ENCODE results near the gene MYZAP.

MYZAP gene

DNA sequence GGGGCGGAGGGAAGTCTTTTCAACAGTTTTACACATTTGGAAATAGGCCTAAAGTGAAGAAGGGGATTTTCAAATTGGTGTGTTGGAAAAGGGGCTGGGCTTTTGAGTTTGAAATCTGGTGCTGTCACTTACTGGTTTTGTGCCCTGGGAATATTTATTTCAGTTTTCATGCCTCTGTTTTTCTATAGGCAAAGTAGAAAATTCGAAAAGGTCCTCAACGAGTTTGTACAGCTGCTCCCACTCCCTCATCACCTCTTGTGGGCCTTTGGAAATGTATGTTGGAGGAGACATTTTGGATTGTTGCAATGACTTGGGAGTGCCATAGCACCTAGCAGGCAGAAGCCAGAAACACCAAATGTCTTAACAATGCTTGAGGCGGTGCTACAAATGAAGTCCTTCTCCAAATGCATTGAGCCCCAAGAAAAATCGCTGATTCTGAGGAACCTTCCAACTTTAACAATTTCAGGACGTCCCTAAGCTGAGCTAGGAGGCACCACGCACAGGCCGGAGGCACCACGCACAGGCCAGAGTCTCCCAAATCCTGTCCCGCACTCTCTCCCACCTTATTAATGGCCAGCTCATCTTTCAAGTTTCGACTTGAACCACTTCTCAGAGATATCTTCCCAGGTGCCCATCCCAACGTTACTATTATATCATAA lies 114.2 kb downstream of the MYZAP start:
- DNase-seq, result no peak

DNA sequence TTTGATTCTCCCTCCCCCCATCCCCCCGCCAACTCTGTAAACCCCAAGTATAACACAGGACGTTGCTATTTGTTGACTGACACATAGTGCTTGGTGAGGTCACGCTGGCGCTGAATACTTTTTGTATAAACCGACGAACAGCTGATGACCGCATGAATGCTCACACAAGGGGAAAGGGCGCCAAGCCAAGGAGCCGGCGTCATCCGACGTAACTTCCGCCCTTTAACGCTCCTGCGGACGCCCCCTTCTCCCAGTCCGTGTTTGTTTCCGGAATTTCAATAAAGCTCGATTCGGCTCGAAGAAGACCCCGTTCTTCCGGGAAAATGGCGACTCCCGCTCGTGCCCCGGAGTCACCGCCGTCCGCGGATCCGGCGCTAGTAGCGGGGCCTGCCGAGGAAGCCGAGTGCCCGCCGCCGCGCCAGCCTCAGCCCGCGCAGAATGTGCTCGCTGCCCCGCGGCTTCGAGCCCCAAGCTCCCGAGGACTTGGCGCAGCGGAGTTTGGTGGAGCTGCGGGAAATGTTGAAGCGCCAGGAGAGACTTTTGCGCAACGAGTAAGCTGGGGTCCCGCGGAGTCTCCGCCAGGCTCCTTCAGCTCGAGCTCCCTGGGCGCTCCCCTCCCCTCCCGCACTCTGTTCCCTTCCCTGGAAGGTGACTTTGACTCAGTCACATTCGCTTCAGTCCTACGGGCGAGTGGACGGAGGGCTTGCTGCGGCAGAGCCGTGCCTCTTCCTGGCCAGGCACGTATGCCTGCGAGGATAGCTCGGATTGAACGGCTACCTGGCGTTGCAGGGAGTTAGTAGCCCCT lies 114.9 kb downstream of the MYZAP start, which contains the start of gene POLR2M:
Gene POLR2M (plus strand): TSS at position 310 of the 805 bp plus-strand sequence. CDS start 129 bp downstream, at position 439.
- DNase-seq, result peak; percentile 91

DNA sequence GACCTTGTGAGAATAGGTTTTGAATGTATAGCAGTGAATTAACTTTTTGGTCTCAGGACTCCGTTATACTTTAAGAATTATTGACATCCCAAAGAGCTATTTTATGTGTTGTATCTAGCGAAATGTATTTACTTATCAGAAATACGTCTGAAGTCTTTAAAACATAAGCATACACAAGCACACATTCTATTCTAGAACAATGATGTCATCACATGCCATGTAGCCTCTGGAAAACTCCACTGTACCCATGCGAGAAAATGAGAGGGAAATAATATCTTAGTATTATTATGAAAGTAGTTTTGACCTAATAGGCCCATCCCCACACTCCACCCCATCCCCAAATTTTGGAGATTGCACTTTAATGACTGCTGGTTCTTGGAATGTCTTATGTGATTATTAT lies 116.3 kb downstream of the MYZAP start:
- no peak for DNase-seq

- DNase-seq, result no peak
These were observed 126.6 kb downstream of the MYZAP start for GRCh38 chr15:57718309-57718708.

- no peak for DNase-seq
These were observed 129.2 kb downstream of the MYZAP start for GRCh38 chr15:57720867-57721266.

DNA sequence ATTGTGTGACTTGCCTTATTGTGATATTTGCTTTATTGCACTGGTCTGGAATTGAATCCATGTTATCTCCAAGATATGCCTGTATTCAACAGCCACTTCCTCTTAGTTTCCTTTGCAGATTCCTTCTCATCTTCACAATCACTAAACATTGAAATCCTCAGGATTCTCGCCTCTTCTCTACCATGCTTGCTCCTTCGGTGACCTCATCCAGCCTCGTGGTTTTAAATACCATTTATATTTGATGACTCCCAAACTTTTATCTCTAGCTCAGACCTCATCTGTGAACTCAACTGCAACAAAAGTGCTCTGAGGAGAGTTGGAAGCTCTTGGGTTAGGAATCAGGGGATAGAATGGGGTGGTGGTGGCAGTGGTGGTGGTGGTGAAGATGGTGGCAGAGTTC lies 134.7 kb downstream of the MYZAP start:
- DNase-seq, result no peak

DNA sequence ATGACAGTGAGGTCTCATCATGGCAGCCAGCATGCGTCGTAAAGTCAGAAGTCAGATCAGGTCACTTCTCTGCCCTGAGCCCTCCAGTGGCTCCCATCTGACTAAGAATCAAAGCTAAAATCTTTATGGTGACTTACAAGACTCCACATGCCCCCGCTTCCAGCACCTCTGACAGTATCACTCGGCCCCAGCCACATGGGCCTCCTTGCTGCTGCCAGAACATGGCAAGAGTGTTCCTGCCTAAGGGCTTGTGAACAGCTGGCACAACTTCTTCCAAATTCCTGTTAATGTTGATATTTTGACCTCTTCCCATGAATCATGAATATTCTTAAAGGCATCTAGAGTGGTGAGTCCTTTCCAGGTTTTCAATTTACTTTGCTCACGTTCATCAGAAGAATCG lies 135.3 kb downstream of the MYZAP start:
- DNase-seq, result no peak

DNA sequence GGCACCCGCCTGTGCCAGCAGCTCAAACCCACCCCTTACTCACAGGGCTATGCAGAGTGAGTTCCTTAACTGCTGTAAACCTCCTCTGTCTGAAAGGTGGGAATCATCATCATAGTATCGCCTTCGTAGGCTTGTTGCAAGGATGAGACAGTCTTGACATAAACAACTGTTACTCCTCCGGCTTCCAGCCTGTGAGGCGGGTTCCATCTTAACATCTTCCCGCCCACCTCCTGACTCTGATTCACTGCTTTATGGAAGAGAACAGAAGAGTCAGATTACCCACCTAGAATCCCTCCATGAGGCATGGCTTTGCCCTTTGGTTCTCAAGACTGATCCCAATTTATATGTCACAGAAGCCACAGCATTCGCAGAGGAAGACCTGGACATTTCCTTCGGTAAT lies 136.7 kb downstream of the MYZAP start:
- no peak for DNase-seq

- no peak for DNase-seq
These were observed 139.2 kb downstream of the MYZAP start for GRCh38 chr15:57730876-57731275.

DNA sequence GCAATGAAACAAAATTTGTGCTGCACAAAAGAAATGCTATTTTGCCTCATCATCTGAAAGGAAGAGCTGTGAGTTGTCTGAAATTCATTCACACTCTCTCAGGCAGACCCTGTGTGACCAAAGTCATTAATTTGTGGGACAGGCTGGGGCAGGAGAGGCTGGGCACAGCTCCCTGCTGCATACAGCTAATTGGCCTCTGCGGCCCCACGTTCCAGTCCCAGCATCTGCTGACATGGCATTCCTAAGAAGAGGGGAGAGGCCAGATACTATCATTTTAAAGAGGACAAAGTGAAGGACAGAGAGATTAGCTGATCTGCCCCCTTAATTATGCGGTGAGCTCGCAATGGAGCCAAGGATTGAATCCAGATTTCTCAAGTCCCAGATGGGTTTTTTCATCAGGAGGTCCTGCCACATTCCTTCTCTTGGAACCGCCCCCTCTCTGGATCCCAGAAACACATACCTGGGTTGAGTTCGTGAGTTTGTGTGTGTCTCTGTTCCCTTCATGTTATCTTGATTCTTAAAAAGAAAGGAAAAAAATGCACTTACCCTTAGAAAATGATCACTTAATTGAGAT lies 139.9 kb downstream of the MYZAP start:
- no peak for DNase-seq

- peak; percentile 45 for DNase-seq
These were observed 141.0 kb downstream of the MYZAP start for GRCh38 chr15:57732526-57733331.

- no peak for DNase-seq
These were observed 143.2 kb downstream of the MYZAP start for GRCh38 chr15:57734860-57735259.

All from activated naive CD4-positive, alpha-beta T cell treated with Interleukin-2 at 50 U/mL for 16 hours (primary cell).